Measurements from ENCODE around the gene PARD3B. TPM values are rescaled to one million over a fixed set of nuclear protein-coding genes. Genes with fewer than 3 reads are reported as not detected.

The PARD3B gene
- total and polyA plus RNA-seq, 3 donors from 2014 or later = 14.6 to 36.8 (median 29.6) TPM

DNA sequence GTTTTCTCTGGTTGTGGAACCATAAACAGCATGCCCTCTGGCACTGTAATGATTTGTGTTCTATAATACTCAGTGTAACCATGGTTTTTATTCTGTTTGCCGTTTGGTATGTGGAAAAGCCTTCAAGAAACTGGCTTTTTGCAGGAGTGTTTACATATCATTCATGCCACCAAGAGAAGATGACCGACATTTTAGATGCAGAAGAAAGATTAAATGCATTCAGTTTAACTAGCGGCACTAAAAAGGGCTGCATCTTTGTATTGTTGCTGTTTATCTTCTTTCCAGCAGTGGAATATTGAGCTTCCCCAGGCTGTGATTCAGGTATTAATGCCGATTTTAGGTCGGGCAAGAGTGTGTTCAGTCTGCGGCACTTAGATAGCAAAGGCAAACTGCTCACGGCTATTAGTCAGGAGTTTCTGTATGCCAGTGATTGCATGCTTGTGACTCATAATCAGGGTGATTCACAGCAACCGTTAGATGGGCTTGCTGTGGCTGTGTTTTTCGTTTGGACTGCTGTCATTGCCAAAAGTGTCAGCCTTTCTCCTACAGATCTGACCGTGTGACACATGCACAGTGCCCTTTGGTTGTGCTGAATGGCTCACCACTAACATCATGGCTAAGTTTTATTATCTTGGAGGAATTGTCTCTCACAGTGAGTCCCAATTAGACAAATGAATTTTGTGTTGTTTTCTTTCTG, 479.7 kb downstream of the PARD3B start:
- H3K4me1 ChIP-seq = no peaks in the 10 kb centered on the region
- TF ChIP-seq, protein P1, sequence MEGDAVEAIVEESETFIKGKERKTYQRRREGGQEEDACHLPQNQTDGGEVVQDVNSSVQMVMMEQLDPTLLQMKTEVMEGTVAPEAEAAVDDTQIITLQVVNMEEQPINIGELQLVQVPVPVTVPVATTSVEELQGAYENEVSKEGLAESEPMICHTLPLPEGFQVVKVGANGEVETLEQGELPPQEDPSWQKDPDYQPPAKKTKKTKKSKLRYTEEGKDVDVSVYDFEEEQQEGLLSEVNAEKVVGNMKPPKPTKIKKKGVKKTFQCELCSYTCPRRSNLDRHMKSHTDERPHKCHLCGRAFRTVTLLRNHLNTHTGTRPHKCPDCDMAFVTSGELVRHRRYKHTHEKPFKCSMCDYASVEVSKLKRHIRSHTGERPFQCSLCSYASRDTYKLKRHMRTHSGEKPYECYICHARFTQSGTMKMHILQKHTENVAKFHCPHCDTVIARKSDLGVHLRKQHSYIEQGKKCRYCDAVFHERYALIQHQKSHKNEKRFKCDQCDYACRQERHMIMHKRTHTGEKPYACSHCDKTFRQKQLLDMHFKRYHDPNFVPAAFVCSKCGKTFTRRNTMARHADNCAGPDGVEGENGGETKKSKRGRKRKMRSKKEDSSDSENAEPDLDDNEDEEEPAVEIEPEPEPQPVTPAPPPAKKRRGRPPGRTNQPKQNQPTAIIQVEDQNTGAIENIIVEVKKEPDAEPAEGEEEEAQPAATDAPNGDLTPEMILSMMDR (IDR thresholded peaks at IDR 0.05) = no peak
- TF ChIP-seq POLR2A (IDR thresholded peaks at IDR 0.05) = no peak
- no peaks in the 10 kb centered on the region for H3K27me3 ChIP-seq
- DNase-seq = no peak
- no peak overlapping the region for H3K4me3 ChIP-seq
- no peaks in the 10 kb centered on the region for H3K36me3 ChIP-seq (ENCODE audit: low read depth, missing control alignments)
- no peak overlapping the region for H3K27ac ChIP-seq
- intact Hi-C loops (cut with DNase I; ENCODE audit: low total_unique reads) = no loop called here
- no peaks in the 10 kb centered on the region for H3K9me3 ChIP-seq
- WGBS, 2 donors = 73 to 85% methylated on average over 10 of the region's 10 CpGs

DNA sequence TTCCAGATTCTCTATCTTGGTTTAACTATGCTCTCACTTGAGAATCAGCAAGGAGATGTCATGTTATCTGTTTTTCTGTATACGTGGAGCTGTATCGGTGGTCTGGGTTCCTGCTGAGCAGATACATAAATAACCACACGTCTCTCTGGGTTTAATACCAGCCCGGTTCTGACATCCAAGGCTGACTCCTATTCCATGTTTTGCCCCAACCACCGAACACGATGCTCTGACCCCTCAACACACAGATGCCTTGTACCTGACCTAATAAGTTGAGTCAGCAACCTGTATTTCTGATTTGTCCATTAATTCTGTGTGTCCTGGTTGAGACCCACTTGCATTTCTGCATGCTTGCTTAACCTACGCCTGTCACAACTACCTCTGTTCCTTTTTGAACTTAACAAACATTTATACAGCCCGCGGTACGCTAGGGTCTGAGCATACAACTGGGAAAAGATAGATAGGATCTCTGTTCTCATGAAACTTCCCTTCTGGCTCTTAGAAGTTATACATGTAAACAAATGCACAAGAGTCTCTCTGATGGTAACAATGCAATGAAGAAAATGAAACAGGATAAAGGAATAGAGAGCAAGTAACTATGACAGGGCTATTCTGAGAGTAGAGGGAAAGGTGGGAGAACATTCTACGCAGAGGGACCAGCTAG, 480.4 kb downstream of the PARD3B start:
- no peaks in the 10 kb centered on the region for H3K9me3 ChIP-seq
- no peak overlapping the region for H3K27ac ChIP-seq
- WGBS, 2 donors = 87 to 91% methylated on average over 11 of the region's 11 CpGs
- H3K36me3 ChIP-seq (ENCODE audit: low read depth, missing control alignments) = no peaks in the 10 kb centered on the region
- no peak for DNase-seq
- no peaks in the 10 kb centered on the region for H3K27me3 ChIP-seq
- no peak overlapping the region for H3K4me3 ChIP-seq
- intact Hi-C loops (cut with DNase I; ENCODE audit: low total_unique reads) = no loop called here
- no peaks in the 10 kb centered on the region for H3K4me1 ChIP-seq
- TF ChIP-seq, protein P1 (IDR thresholded peaks at IDR 0.05) = no peak
- no peak for TF ChIP-seq POLR2A (IDR thresholded peaks at IDR 0.05)

DNA sequence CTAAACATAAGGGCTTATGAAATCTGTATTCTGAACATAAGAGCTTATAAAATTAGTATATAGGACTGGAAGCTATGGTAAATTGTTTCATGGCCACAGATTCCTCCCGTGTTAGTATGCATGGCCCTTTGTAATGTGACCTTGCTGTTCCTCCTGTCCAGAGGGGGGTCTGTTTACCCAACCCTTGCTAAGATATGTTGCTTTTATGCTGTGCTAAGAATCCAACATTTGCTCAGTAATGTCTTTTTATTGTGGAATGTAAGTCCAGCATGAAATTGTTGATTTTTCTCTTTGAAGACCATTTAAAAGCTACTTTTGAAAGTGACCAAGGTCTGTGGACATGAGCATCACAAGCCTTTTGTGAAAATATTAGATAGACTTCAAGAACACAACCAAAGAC, 485.4 kb downstream of the PARD3B start:
- WGBS, 2 donors = 76 to 100% methylated on average over 1 of the region's 1 CpG
- TF ChIP-seq POLR2A (IDR thresholded peaks at IDR 0.05) = no peak
- TF ChIP-seq, protein P1 (IDR thresholded peaks at IDR 0.05) = no peak

DNA sequence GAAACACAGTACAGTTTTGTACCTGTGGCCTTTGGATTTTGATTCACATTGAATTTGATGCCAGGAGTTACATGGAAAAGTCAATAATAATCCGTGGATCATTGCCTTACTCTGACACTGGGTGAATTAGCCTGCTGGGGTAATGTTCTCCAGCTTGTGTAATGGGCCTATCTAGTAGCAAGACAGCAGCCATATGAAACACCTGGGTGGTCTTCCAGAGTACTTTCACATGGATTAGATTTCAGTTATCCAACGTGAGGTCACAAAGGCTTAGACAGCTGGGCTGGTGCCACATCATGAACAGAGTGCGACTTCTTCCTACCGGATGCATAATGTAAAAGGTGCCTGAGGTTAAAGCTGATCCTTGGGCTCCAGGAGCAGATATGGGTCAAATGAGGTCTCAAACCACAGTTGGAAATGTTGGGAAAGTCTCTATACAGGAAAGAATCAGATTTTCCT, 486.8 kb downstream of the PARD3B start:
- no peak for TF ChIP-seq POLR2A (IDR thresholded peaks at IDR 0.05)
- TF ChIP-seq, protein P1 (IDR thresholded peaks at IDR 0.05) = no peak
- Histone ChIP-seq H3K4me1 (no peaks in the 10 kb centered on the region), H3K4me3 (no peak overlapping the region), H3K27me3 (no peaks in the 10 kb centered on the region), H3K9me3 (no peaks in the 10 kb centered on the region), H3K36me3 (ENCODE audit: low read depth, missing control alignments) (no peaks in the 10 kb centered on the region), H3K27ac (no peak overlapping the region)
- intact Hi-C loops (cut with DNase I; ENCODE audit: low total_unique reads) = no loop called here
- DNase-seq = no peak
- 75% methylated on average over 4 of the region's 4 CpGs for WGBS, 2 donors

More for the DNA sequence above, 485.4 kb downstream of the PARD3B start:
- no peaks in the 10 kb centered on the region for H3K9me3 ChIP-seq
- intact Hi-C loops (cut with DNase I; ENCODE audit: low total_unique reads) = no loop called here
- H3K27me3 ChIP-seq = no peaks in the 10 kb centered on the region
- H3K27ac ChIP-seq = no peak overlapping the region
- no peak for DNase-seq
- H3K36me3 ChIP-seq (ENCODE audit: low read depth, missing control alignments) = no peaks in the 10 kb centered on the region
- no peak overlapping the region for H3K4me3 ChIP-seq
- H3K4me1 ChIP-seq = no peaks in the 10 kb centered on the region
